CD4-positive, alpha-beta T cell treated with Interleukin-6 at 100 ng/mL for 8 hours (primary cell): Measurements from ENCODE around the gene PFKL.

Experiments used
- DNase-seq: peaks from one replicate; pipeline ENCODE4 v3.0.0-alpha.2; 2020; ENCODE audit warnings: mixed read lengths, low spot score

Gene PFKL

GRCh38 chr21:44313451-44313850, 13.6 kb downstream of the PFKL start:
- DNase-seq, result no peak

GRCh38 chr21:44314128-44314527, 14.3 kb downstream of the PFKL start:
- no peak for DNase-seq

- no peak for DNase-seq
These were observed 14.7 kb downstream of the PFKL start for GRCh38 chr21:44314561-44314960.

- no peak for DNase-seq
These were observed 15.9 kb downstream of the PFKL start for GRCh38 chr21:44315691-44316203.

GRCh38 chr21:44316277-44316900, 16.5 kb downstream of the PFKL start:
- no peak for DNase-seq

- DNase-seq, result no peak
These were observed 17.5 kb downstream of the PFKL start for GRCh38 chr21:44317241-44317782.

GRCh38 chr21:44317871-44318270, 18.0 kb downstream of the PFKL start:
- no peak for DNase-seq

GRCh38 chr21:44318489-44319285, 18.8 kb downstream of the PFKL start:
- no peak for DNase-seq

GRCh38 chr21:44319407-44320065, 19.7 kb downstream of the PFKL start:
- DNase-seq, result no peak

GRCh38 chr21:44320847-44321246, 21.0 kb downstream of the PFKL start:
- no peak for DNase-seq

- no peak for DNase-seq
These were observed 22.1 kb downstream of the PFKL start for GRCh38 chr21:44321846-44322450.

GRCh38 chr21:44322621-44323325, 22.9 kb downstream of the PFKL start:
- no peak for DNase-seq

- no peak for DNase-seq
These were observed 23.7 kb downstream of the PFKL start for GRCh38 chr21:44323591-44323990.

- DNase-seq, result no peak
These were observed 24.4 kb downstream of the PFKL start for GRCh38 chr21:44324106-44324853.

- DNase-seq, result no peak
These were observed 24.9 kb downstream of the PFKL start for GRCh38 chr21:44324854-44325107.

GRCh38 chr21:44325386-44326271, 25.8 kb downstream of the PFKL start:
- no peak for DNase-seq

- no peak for DNase-seq
These were observed 26.4 kb downstream of the PFKL start for GRCh38 chr21:44326272-44326647.

GRCh38 chr21:44326716-44327602, 27.1 kb downstream of the PFKL start:
- no peak for DNase-seq

GRCh38 chr21:44327603-44327974, 27.7 kb downstream of the PFKL start:
- DNase-seq, result no peak
